Transverse colon (tissue), 3 donors: Measurements from ENCODE around the gene HHATL.

Experiments used
- CTCF ChIP-seq, 5 experiments: fragments of 200-600 bp in 3 of 5; fragments of 450-650 bp in 2 of 5; sonication (generic) in 3 of 5; IDR thresholded peaks; 1 replicate in 2 of 5; 2 replicates in 3 of 5; pipeline ENCODE4 v1.5.1; 2016 to 2017; ENCODE audit warnings: antibody characterized with exemption in 5 of 5, inconsistent platforms in 3 of 5, mild to moderate bottlenecking in 2 of 5, moderate library complexity in 1 of 5
- EP300 ChIP-seq: sonication (generic); formaldehyde crosslinking; IDR thresholded peaks from one replicate; pipeline ENCODE4 v1.6.1; 2017; ENCODE audit warnings: antibody characterized with exemption, low read depth

GRCh38 chr3:42675909-42676308 lies 26.7 kb downstream of the HHATL start:
- TF ChIP-seq CTCF (IDR thresholded peaks at IDR 0.05) (no peak), EP300 (no peak)
